Activated CD4-positive, alpha-beta T cell treated with anti-CD3 and anti-CD28 coated beads for 48 hours (primary cell): ENCODE results near the gene SHCBP1L.

ENCODE experiments used
- DNase-seq: peaks from one replicate; pipeline ENCODE4 v3.0.0-alpha.2; 2020

SHCBP1L gene

DNA sequence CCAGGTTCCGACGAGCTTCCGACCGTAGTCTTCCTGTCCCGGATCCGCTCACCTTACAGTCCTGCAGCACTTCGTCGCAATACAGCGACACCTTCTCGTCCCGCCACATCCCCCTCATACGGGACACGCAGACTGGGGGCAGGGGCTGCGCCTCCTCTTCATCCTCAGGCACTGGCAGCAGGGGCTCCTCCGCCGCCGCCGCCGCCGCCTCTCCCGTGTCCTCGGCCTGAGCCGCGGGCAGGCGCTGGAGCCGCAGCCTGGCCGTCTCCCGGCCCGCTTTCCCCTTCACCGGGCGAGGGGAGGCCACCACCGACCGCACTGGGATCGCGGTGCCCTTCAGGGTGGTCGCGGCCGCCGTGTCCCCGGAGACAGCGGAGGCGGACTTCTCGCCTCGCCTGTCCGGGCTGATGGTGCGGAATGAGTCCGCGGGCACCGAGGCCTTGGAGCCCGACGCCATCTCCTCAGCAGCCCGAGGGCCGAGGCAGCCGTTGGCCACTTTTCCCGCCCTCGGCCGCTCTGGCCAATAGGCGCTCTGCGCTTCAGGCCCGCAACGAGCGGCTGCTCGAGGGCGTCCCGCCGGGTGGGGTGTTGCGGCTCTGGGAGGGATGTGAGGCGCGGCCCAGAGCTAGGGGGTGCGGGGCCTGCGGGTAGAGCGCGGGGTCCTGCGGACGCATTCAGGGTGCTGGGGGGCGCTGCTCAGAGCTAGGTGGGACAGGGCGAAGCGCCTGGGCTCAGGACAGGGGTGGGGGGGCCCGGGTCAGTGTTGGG lies at the start of gene SHCBP1L:
Gene SHCBP1L, minus strand, starts transcription at position 490 of the 768 bp plus-strand sequence. Its CDS starts 33 bp downstream, at position 457.
- no peak for DNase-seq

DNA sequence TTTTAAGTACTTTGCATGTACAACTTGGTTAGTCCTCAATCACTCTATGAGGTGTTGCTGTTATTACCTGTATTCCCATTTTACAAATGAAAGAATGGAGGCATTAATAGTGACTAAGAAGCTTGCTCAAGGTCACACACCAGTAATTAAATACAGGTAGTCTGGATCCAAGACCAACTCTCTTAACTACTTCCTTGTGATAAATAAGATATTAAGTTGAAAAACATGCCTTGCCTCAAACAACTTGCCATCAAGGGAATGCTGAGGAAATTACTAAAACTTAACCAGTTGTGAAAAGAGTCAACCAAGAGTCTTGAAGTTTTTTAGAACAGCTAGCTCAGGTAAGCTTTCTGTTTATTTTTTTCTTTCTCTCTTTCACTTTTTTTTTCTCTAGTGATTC lies 49.3 kb upstream of the SHCBP1L start:
- DNase-seq = no peak

DNA sequence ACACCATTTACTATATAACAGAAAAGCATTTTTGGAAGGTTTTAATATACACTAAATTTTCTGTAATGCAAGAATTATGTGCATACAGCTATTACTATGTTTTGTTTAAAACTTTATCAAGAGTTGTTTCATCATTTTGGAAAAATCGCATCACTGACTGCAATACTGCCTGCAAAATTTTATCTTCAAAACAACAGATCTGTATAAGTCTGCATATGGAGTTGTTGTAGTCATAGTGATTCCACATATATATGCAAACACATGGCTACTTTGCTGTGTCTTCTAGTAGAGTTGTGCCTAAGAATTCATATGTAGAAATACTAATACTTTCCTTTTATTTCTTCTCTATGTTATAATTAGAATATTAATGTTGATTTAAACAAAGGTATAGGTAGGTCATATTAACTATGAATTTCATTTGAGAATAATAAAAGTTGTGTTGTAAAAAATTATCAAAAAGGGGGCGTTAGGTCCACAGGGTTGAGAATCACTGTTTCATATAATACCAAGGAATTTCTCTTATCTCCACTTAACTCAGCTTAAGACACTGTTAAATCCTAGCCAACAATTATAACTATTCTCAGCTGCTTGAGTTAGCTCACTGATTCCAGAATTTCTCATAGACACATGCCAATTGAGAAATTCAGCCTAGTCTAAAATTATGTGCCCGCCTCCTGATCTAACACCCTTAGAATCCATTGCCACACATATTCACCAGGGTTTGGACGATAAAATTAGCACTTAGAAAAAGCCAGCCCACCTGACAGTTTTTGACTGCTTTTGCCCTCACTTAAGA lies 47.4 kb upstream of the SHCBP1L start:
- DNase-seq = no peak

DNA sequence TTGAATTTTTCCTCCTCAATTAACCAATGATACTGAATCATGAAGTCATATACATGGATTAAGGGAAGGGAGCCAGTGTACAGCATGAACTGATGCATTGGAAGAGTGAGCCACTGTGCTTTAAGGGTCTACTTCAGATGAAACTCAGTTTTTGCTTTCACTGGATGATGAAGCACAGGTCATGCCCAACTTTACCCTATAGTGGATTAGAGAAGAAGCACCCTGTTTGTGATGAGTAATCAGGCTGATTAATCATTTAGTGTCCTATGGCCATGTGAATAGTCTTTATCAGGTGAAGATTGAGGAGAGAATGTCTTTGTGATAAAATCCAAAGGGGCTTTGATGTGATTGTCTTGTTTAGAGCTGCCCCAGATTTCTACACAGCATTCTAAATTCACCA lies 45.5 kb upstream of the SHCBP1L start:
- DNase-seq = no peak

DNA sequence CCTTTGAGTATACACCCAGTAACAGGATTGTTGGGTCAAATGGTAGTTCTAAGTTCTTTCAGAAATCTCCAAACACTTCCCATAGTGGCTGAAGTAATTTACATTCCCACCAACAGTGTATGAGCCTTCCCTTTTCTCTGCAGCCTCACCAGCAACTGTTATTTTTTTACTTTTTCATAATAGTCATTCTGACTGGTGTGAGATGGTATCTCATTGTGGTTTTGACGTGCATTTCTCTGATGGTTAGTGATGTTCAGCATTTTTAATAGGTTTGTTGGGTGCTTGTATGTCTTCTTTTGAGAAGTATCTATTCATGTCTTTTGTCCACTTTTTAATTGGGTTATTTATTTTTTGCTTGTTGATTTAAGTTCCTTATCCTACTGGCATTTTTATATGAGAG lies 43.9 kb upstream of the SHCBP1L start:
- DNase-seq = no peak

DNA sequence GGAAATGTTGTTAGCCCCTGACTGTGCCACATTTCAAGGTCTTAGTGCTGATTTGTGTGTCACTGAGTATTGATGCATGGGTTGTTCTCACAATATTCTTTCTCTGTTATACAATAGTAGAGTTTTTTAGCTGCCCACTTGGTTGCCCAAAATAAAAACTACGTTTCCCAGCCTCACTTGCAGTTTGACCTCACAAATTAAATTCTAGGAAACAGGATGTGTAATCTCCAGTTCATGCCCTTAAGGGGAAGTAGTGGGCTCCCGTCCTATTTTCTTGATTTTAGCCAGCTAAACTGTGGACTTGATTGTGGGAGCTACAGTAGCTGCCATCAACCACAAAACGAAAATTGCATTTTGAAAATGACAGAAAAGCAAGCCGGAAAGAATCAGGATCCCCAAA lies 42.9 kb upstream of the SHCBP1L start:
- no peak for DNase-seq

DNA sequence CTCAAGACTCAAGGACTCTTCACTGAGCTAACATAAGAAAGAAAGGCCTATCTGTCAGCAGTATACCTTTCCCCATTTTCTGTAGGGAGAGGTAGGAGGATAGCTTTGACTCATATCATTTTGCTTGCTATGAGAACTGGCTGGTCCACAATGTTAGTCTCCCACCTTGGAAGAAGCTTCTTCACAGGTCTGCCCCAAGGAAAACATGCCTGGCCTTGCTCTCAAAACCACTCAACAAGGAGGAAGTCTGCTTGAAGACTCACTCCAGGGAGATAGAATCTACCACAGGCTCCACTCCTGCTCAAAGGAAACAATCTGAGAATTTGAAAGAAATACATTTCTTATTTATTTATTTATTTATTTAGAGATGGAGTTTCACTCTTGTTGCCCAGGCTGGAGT lies 40.8 kb upstream of the SHCBP1L start:
- no peak for DNase-seq

DNA sequence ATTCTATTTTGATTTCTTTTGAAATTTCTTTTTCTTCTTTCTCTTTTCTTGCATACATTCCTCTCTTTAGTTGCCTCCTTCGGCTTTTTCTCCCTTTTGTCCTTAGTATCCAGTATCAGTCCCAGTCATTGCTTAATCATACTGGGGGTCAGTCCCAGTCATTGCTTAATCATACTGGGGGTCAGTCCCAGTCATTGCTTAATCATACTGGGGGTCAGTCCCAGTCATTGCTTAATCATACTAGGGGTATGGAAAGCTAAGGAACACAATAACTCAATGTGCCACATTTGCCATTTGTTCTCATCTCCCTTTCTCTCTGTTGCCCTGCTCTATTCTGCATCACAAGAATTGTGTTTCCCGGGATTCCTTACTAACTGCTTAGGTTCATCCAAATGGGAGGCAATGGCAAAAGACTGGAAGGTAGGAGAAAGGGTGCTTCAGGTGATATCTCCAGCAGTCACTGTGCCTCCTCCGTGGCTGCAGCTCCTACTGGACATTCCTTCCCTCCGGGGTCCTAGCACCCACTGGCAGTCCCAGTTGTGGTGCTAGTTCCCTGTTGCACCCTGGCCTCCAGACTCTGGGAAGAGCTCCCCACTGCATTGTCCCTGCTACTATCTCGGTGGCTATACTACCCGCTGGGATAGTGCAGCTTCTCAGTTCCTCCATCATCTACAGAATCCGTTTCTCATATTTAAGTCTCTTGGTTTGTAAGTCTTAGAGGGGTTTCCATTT lies 37.6 kb upstream of the SHCBP1L start:
- DNase-seq = no peak

DNA sequence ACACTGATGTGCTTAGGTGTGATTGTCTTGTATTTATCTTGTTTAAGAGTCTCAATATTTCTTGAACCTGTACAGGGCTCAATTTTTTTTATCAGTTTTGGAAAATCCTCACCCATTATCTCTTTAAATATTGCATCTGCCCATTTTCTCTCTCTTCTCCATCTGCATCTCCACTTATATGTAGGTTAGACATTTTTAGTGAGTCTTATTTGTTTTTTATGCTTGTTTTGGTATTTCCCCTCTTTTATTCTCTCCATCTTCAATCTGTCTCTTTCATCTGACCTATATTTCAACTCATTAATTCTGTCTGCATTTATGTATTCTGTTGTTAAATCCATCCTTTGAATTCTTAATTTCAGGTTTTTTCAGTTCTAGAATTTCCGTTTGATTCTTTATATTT lies 32.9 kb upstream of the SHCBP1L start:
- DNase-seq = no peak

DNA sequence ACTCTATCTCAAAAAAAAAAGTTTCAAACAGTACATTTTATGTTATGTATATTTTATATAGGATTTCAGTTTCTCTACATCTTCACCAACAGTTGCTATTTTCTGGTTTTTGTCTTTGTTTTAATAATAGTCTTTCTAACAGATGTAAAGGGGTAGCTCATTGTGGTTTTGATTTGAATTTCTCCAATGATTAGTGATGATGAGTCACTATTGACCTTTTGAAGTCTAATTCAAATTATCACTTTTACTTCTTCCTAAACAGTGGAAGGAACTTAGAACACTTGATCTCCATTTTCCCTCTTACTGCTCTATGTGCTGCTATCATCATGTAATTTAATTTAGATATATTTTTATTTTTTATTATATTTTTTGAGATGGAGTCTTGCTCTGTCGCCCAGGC lies 31.7 kb upstream of the SHCBP1L start:
- DNase-seq = no peak

DNA sequence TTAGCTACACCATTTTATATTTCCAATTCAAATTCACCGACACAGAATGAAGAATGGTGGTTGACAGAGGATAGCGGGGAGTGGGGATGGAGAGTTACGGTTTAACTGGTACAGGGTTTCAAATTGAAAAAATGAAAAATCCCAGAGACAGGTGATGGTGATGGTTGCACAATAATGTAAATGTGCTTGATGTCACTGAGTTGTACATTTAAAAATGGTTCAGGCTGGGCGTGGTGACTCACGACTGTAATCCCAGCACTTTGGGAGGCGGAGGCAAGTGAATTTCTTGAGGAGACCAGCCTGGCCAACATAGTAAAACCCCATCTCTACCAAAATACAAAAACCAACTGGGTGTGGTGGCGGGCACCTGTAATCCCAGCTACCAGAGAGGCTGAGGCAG lies 31.2 kb upstream of the SHCBP1L start:
- DNase-seq = no peak

DNA sequence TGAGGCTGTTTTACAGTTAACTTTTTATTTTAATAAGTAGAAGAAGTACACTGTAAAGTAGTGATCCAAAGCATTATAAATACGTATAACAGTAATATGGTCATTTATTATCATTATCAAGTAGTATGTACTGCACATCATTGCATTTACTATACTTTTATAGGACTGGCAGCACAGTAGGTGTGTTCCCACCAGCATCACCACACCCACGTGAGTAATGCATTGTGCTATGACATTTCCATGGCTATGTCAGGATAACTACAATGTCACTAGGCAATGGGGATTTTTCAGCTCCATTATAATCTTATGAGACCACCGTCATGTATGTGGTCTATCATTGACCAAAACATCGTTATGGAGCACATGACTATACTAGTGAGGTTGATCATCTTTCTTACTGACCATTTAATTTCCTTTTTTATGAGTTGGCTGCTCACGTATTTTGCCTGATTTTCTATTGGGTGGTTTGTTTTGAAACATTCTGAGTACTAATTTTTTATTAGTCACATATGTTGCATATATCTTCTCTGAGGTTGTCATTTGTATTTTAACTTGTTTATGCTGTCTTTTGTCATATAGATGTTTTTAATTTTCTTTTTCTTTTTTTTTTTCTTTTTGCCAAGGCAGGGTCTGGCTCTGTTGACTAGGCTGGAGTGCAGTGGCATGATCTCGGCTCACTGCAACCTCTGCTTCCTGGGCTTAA lies 25.3 kb upstream of the SHCBP1L start:
- no peak for DNase-seq

DNA sequence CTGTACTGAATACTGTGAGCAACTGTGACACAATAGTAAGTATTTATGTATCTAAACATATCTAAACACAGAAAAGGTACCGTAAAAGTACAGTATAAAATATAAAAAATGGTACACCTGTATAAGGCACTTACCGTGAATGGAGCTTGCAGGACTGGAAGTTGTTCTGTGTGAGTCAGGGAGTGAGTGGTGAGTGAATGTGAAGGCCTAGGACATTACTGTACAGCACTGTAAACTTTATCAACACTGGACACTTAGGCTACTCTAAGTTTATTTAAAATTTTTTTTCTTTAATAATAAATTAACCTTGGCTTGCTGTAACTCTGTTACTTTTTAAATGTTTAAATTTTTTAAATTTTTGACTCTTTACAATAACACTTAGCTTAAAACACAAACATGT lies 24.5 kb upstream of the SHCBP1L start:
- no peak for DNase-seq

DNA sequence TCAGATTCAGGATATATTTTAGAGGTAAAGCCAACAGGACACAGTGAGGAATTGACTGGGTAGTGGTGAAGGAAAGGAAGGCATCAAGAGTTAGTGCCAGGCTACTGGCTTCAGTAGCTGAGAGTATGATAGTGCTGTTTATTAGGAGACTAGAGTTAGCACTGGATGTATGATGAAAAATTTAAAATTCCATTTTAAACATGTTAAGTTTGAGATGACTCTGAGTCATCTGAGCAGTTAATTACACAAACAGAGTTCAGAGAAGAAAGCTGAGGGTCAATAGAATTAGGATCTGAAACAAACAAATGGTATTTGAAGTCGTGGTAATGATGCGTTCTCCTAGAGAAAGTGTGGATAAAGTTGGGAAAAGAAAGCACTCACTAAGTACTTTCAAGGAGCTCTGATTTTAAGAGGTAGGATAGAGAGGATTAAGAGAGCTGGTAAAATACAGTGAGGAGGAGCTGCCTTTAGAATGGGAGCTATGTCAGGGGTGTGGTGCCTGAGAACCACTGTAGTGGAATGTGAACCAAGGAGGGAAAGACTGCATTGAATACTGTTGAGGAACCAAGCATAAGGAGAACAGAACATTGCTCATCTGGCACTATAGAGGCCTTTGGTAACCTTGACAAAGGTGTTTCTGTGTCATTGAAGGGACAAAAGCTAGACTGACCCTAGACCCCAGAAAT lies 21.7 kb upstream of the SHCBP1L start:
- no peak for DNase-seq

DNA sequence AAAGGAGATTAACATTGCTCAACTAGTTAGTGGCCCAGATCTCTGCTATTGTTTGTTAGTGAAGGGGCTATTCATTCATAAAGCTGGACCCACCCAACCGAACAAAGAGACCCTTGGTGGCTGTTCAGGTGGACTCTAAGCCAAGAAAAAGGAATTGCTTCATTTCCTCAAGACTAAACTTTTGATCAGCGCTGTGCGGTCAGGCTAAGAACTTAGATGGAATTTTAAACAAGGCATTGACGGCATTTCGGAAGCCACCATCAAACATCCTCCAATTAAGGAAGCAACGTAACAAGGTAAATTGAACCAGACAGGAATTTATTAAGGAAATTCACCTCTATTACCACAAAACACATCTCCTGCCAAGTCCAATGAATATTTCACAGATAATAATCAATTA lies 19.9 kb upstream of the SHCBP1L start:
- no peak for DNase-seq

DNA sequence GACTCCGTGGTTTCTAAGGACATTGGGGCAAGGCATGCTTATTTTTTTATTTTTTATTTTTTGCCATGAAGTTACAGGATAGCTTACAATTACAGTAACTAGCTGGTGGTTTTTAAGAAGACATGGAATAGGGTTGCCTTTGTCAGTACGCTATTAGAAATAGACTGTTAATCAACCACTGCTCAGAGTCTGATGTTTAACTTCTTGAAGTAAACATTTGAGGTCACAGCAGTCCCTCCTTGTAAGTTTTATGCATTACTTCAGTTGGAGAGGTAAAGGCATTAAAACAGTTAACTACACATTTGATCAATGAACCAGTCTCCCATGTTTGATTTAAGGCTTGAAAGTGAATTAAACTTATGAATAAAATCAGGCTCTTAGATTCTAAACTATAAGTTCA lies 19.3 kb upstream of the SHCBP1L start:
- DNase-seq = no peak

DNA sequence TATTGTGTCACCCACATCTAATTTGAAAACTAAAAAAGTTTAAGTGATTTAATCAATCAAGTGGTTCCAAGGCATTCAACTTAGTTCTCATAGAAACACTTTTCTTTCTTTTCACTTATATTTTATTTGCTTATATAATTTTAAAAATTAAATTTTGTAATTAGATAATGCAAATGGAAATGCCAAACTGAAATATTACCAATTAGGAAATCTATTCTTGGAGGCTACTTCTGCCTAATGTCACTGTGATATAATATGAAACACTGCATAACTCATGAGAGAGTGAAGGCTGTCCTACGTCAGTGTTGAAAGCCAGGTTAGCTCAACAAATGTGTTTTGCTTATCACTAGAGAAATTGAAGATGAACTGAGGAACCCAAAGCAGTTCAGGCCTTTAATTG lies 18.3 kb upstream of the SHCBP1L start:
- DNase-seq = no peak

DNA sequence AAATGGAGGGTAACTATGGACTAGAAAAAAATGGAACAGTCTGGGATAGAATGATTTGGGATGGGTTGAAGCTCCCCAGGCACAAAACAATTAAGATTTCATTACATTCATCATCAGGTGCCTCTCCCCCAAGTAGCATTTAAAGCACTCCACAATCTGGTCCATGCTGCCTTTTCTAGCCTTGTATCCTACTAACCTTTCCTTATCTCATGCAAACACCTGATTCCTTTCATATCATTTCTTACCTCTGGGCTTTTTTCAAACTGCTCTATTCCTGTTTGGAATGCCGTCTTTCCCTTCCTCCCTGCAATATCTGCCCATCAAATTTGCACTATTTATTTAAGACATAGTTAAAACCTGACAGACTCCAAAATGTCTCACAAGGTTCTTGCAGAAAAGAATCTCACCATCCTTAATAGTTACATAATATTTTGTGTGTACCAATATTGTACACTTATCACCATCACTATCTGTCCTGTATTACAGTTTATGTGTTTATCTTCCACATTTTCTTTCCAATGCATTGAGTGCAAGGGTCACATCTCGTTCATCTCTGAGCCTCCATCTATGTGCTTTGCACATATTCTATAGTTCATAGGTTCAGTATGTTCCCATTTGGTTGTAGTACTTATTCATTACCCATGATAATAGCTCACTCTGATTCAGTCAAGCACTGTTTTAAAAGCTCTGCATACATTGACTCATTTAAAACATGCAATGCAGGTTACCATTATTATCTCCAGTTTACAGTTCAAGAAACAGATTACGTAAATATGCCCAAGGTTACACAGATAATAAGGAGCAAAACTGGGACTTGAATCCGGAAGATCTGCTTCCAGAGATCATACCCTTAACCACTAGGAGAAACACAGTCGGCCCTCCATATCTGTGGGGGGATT lies 16.1 kb upstream of the SHCBP1L start:
- no peak for DNase-seq

DNA sequence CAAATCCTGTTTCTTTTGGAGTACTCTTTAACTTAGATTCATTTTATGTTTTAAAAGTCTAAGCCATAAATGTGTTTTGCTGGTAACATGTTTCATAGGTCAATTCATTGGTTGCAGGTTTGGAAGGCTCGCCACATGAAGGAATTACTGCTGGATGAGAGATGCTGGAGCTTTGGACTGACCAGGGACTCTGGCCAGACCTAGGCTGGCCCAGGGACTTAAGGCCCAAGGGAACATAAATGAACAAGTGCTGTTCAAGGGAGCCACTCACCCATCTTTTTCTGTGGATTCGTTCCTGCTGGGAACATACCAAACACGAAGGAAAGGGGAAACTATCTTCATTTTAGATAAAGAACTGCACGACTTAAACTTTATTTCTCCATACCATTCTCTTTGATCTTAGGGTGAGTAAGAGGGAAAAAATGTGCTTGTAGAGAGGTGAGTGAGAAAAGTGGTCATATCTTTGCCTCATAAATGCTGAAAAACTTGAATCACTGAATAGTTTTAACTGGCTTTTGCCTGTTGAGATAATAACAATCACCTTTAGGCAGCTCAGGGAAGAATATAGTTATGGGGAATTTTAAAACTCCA lies 15.3 kb upstream of the SHCBP1L start:
- DNase-seq = no peak

DNA sequence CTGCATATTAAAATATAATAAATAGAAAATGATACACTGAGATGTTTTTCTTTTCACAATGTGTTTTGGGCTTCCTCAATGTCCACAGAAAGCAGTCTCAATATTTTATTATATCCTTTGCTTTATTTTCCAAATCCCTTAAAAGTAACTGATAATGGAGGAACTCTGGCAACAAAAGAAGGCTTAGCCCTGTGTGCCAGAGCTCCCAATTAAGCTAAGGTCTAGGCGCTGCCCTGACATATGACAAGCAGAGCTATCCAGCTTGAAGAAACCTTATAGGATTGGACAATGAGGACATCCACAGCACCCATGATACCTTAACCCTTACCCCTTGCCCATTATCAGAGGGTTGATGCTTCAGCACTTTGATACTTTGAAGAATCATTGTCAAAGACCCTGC lies 12.9 kb upstream of the SHCBP1L start:
- no peak for DNase-seq

DNA sequence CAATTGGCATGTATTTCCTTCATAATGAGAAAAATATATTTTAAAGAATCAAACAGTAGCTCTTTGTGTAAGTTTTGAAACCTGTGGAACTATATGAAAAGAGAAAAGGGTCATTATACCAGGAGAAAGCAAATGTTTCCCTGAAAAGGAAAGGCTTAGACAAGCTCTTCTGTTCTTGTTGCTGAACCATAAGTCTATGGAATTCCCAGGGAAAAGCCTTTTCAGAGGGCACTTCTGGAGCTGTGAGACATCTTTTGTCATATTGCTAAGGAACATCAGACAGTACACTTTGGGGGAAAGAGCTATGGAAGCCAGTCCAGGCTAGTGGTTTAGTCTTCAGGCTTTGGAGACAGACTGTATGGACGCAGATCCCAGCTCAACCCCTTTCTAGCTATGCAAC lies 12.1 kb upstream of the SHCBP1L start:
- DNase-seq = no peak
